HUES48 (cell line): ENCODE measurements around the gene ARHGAP22.

Experiments used
- H3K27ac ChIP-seq: one replicate; pipeline ENCODE4 v1.7.0; 2013; ENCODE audit warnings: low read depth, low read length, inconsistent platforms
- H3K27me3 ChIP-seq: 2 replicates; pipeline ENCODE4 v1.6.1; 2013; ENCODE audit warnings: mild to moderate bottlenecking, low read length; ENCODE audit not compliant: control insufficient read depth, insufficient read depth
- H3K36me3 ChIP-seq: 2 replicates; pipeline ENCODE4 v1.6.1; 2013; ENCODE audit warnings: low read length; ENCODE audit not compliant: control insufficient read depth, insufficient read depth
- H3K4me1 ChIP-seq: 2 replicates; pipeline ENCODE4 v1.6.1; 2013; ENCODE audit warnings: mild to moderate bottlenecking, low read length; ENCODE audit not compliant: control insufficient read depth, insufficient read depth
- H3K4me3 ChIP-seq: 2 replicates; pipeline ENCODE4 v1.5.1; 2013; ENCODE audit warnings: mild to moderate bottlenecking, low read depth, low read length
- H3K9ac ChIP-seq: 2 replicates; pipeline ENCODE4 v1.6.1; 2013; ENCODE audit warnings: mild to moderate bottlenecking, low read depth, low read length, moderate library complexity
- H3K9me3 ChIP-seq: 2 replicates; pipeline ENCODE4 v1.6.1; 2013; ENCODE audit warnings: low read length; ENCODE audit not compliant: control insufficient read depth, insufficient read depth

ARHGAP22 gene

DNA sequence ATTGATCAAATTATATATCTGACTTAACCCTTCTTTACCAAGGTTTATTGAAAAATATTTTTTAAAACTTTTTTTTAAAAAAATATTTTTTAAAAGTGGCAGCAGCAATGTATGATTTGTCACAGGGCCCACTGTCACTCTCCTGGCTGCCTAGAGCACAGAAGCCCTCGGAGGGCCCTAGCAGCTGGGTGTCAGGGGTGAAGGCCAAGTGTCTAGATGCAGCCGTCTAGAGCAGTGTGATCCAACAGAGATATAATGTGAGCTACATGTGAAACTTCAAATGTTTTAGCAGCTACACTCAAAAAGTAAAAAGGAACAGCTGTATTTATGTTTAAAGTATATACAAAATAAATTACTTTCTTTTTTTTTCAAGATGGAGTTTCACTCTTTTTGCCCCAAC is 112.7 kb downstream of the ARHGAP22 start:
- no peaks in the 10 kb centered on the region for H3K27me3 ChIP-seq
- no peaks in the 10 kb centered on the region for H3K36me3 ChIP-seq
- H3K4me3 ChIP-seq, result no peak overlapping the region
- no peaks in the 10 kb centered on the region for H3K4me1 ChIP-seq
- H3K27ac ChIP-seq, result no peak overlapping the region
- no peak overlapping the region for H3K9ac ChIP-seq
- H3K9me3 ChIP-seq, result no peaks in the 10 kb centered on the region

DNA sequence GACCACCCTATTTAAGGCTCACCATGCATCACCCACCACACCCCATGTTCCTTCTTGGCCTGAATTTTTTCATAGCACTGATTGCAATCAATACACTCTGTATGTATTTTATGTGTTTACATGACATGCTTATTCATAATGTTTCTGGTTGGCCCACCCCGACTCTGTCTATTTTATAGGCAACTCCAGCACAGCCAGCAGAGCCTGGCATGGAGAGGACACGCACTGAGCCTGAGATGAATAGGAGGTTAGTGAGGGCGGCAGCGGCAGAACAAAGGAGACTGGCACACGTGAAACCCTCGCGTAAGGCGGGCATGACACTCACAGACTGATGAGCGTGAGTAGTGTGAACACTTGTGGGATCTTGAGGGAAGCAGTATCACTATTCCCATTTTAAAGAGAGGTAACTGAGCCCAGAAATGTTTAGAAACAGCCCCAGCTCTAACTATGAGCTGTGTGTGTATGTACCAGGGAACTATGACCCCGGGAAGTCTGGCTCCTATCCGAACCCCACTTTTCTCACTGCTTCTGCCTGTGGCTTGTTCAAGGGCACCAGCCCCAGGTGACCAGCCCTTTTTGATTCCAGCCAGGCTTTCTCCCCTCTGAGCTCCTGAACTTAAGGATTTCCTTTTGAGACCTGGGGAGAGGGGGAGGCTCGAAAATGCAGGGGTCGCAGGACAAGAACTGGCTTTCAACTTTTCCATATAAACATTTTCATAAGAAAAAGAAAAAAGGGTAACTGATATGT is 113.3 kb downstream of the ARHGAP22 start:
- no peaks in the 10 kb centered on the region for H3K9me3 ChIP-seq
- H3K9ac ChIP-seq, result no peak overlapping the region
- no peaks in the 10 kb centered on the region for H3K4me1 ChIP-seq
- no peaks in the 10 kb centered on the region for H3K36me3 ChIP-seq
- no peak overlapping the region for H3K27ac ChIP-seq
- H3K27me3 ChIP-seq, result no peaks in the 10 kb centered on the region
- H3K4me3 ChIP-seq, result no peak overlapping the region

GRCh38 chr10:48490946-48491345 is 113.9 kb downstream of the ARHGAP22 start:
- Histone ChIP-seq H3K27ac (no peak overlapping the region), H3K9me3 (no peaks in the 10 kb centered on the region), H3K36me3 (no peaks in the 10 kb centered on the region), H3K9ac (no peak overlapping the region), H3K4me3 (no peak overlapping the region), H3K4me1 (no peaks in the 10 kb centered on the region), H3K27me3 (no peaks in the 10 kb centered on the region)

DNA sequence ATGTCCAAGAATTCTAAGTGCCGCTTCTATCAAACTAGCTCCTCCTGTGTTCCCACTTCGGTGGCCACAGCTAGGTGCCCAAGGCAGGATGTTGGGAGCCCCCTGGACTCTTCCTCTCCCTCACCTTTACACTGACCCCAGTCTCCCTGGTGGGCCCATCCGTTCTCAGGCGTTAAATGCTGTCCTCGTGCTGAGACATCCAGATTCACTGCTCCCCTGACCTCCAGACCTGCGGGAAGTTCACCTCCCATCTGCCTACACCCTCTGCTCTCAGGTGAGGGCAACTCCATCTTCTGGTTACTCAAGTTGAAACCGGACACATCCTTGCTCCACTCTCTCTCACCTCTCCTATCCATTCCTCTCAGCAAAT is 114.3 kb downstream of the ARHGAP22 start:
- no peaks in the 10 kb centered on the region for H3K4me1 ChIP-seq
- no peak overlapping the region for H3K4me3 ChIP-seq
- no peak overlapping the region for H3K9ac ChIP-seq
- H3K27me3 ChIP-seq, result no peaks in the 10 kb centered on the region
- no peak overlapping the region for H3K27ac ChIP-seq
- no peaks in the 10 kb centered on the region for H3K9me3 ChIP-seq
- H3K36me3 ChIP-seq, result no peaks in the 10 kb centered on the region

DNA sequence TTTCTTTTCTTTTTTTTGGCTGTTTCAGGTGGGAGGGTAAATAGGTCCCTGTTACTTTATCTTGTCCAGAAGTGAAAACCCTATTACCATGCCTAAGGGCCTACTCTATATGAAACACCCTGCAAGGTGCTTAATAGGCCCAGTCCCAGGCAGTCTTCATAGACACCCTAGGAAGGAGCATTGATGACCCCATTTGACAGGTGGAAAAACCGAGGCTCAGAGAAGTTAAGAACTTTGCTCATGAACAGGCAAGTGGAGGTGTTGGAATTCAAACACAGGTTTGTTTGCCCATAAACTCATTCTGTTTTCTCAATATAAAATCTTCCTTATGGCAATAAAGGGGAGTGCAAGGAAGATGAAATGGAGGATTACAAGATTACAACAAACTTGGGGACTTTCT is 115.8 kb downstream of the ARHGAP22 start:
- no peaks in the 10 kb centered on the region for H3K36me3 ChIP-seq
- no peak overlapping the region for H3K4me3 ChIP-seq
- H3K27ac ChIP-seq, result no peak overlapping the region
- H3K4me1 ChIP-seq, result peaks cover 10% of the 10 kb centered on the region; the same call in 1 of the 2 replicates
- H3K27me3 ChIP-seq, result no peaks in the 10 kb centered on the region
- H3K9ac ChIP-seq, result no peak overlapping the region
- H3K9me3 ChIP-seq, result no peaks in the 10 kb centered on the region

DNA sequence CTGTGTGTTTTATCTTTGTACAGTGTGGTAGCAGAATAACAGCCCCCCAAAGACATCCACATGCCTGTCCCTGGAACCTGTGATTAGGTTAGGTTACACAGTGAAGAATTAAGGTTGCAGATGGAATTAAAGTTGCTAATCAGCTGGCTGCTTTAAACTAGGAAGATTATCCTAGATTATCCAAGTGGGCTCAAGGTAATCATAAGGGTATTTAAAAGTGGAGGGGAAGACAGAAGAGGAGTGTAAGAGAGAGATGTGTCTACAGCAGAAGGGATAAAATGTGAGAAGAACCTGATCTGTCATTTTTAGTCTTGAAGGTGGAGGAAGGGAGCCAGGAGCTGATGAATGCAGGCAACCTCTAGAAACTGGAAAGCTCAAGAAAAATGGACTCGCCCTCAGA is 117.6 kb downstream of the ARHGAP22 start:
- Histone ChIP-seq H3K36me3 (no peaks in the 10 kb centered on the region), H3K9ac (no peak overlapping the region), H3K4me1 (peaks cover 21% of the 10 kb centered on the region; the same call in 1 of the 2 replicates), H3K4me3 (no peak overlapping the region), H3K9me3 (no peaks in the 10 kb centered on the region), H3K27me3 (no peaks in the 10 kb centered on the region), H3K27ac (no peak overlapping the region)

GRCh38 chr10:48485711-48486110 is 119.2 kb downstream of the ARHGAP22 start:
- peaks cover 21% of the 10 kb centered on the region; the same call in 1 of the 2 replicates for H3K4me1 ChIP-seq
- H3K36me3 ChIP-seq, result no peaks in the 10 kb centered on the region

GRCh38 chr10:48484911-48485310 is 120.0 kb downstream of the ARHGAP22 start:
- Histone ChIP-seq H3K9me3 (no peaks in the 10 kb centered on the region), H3K27ac (no peak overlapping the region), H3K4me1 (peaks cover 21% of the 10 kb centered on the region; the same call in 1 of the 2 replicates), H3K27me3 (no peaks in the 10 kb centered on the region), H3K36me3 (no peaks in the 10 kb centered on the region), H3K9ac (no peak overlapping the region), H3K4me3 (no peak overlapping the region)

More at GRCh38 chr10:48485711-48486110, 119.2 kb downstream of the ARHGAP22 start:
- H3K4me3 ChIP-seq, result no peak overlapping the region
- no peaks in the 10 kb centered on the region for H3K27me3 ChIP-seq
- H3K27ac ChIP-seq, result no peak overlapping the region
- no peak overlapping the region for H3K9ac ChIP-seq
- H3K9me3 ChIP-seq, result no peaks in the 10 kb centered on the region

DNA sequence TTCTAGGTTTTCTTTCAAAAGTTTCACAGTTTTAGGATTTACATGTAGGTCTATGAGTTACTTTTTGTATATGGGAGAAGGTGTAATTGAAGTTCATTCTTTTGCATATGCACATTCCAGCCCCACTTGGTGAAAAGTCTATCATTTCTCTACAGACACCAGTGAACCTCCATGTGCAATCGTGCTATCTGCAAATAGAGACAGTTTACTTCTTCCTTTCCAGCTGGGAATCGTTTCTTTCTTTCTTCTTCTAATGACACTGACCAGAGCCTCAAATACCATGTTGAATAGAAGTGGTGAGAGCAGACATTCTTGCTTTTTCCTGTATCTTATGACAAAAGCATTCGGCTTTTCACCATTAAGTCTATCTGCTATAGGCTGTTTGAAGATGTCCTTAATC is 122.7 kb downstream of the ARHGAP22 start:
- Histone ChIP-seq H3K9me3 (no peaks in the 10 kb centered on the region), H3K36me3 (no peaks in the 10 kb centered on the region), H3K9ac (no peak overlapping the region), H3K4me3 (no peak overlapping the region), H3K27me3 (no peaks in the 10 kb centered on the region), H3K4me1 (peaks cover 25% of the 10 kb centered on the region), H3K27ac (no peak overlapping the region)

DNA sequence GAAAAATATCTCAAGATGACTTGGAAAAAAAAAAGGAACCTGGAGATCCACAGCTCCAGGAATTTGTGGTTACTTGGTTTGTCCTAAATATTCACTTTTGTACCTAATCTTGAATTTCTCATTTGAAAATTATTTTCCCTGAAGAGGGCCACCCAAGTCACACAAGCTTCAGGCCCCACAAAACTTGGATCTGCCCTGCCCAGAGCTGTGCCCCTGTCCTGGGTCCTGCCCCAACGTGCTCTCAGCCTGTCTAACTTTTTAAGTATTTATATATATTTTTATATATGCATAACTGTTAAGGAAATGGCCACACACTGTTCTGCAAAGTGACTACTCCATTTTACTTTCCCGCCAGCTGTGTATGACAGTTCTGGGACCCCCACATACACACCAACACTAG is 123.5 kb downstream of the ARHGAP22 start:
- H3K36me3 ChIP-seq, result no peaks in the 10 kb centered on the region
- no peak overlapping the region for H3K4me3 ChIP-seq
- H3K27ac ChIP-seq, result no peak overlapping the region

GRCh38 chr10:48480397-48481374 is 124.2 kb downstream of the ARHGAP22 start:
- Histone ChIP-seq H3K9me3 (no peaks in the 10 kb centered on the region), H3K4me1 (peaks cover 37% of the 10 kb centered on the region), H3K27ac (no peak overlapping the region), H3K9ac (no peak overlapping the region), H3K36me3 (no peaks in the 10 kb centered on the region), H3K4me3 (no peak overlapping the region), H3K27me3 (no peaks in the 10 kb centered on the region)

More for the DNA sequence above, 123.5 kb downstream of the ARHGAP22 start:
- Histone ChIP-seq H3K9ac (no peak overlapping the region), H3K9me3 (no peaks in the 10 kb centered on the region), H3K27me3 (no peaks in the 10 kb centered on the region), H3K4me1 (peaks cover 32% of the 10 kb centered on the region)
